NCI-H1436 (cell line): ENCODE measurements around the gene KRTAP2-4.
"Not testable (repeated sequence)": the region's sequence is repeated elsewhere in the genome, so short reads cannot be mapped to it uniquely, and the experiment has no call there.

Experiments
- DNase-seq: peaks from one replicate; lab custom pipeline; 2025; lab: John Stamatoyannopoulos, UW

The KRTAP2-4 gene, protein sequence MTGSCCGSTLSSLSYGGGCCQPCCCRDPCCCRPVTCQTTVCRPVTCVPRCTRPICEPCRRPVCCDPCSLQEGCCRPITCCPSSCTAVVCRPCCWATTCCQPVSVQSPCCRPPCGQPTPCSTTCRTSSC

DNA sequence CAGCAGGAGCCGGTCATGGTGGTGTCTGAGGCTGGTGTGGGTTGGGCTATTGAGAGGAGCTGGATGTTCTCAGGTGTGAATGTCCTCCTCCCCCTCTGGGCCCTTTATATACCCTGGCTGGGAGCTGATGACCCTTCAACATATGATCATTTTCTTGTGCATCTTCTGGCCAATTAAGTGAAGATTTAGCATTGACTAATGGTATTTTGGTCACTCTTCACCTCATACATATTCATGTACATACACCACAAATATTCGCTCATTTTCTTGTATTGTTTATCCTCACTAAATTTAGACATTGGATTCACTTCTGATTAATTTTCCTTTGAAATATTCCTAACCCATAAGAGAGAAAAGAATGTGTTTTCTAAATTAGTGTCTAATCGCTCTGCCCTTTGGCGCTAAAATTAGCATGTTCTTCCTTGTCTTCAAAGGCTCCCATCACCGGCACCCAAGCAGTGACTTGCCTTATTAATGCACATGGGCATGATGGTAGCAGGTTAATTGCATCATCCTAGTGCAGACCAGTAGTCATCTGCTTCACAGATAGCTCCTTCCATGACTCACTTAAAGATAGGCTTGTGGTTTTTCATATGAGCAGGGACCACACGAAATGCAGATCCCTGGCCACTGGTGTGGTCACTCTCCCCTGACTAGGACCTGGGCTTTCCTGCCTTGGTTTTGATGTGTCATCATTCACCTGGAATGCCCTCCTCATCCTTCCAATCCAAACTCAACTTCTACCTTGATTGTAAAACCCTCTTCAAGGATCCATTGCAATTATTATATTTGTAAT is at the start of gene KRTAP2-4:
TSS of gene KRTAP2-4 (minus strand) at position 51 of the 796 bp plus-strand sequence. CDS start at position 17, 34 bp downstream.
- DNase-seq: no peak

DNA sequence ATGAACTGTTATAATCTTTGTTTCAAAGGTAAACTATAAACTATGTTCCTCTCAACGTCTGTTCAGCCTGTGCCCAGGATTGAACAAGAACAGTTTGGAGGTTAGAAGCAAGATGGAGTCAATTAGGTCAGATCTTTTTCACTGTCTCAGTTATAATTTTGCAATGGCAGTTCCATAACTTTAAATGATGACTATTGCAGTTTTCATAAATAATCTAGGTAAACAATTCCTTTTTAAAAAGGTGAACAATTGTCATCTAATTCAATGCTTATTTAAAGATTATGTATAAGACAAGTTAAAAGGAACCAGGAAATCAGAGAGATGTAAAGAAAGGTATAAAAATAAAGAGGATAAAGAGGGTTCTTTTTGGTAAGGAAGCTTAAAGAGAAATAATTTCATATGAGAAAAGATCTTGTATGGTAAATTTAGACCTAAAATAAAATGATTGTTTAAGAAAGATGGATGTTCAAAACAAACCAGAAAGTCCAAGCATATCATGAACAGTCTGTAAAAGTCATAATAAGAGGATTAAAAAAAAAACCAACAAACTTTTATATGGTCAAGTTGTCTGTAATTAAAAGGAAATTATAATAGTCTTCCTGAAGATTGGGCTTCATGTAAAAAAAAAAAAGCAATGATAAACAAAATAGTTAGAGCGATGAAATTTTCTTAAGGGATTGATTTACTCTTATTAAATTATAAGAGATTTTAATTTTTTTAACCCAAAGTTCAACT is 45.6 kb upstream of the KRTAP2-4 start:
- no peak for DNase-seq

DNA sequence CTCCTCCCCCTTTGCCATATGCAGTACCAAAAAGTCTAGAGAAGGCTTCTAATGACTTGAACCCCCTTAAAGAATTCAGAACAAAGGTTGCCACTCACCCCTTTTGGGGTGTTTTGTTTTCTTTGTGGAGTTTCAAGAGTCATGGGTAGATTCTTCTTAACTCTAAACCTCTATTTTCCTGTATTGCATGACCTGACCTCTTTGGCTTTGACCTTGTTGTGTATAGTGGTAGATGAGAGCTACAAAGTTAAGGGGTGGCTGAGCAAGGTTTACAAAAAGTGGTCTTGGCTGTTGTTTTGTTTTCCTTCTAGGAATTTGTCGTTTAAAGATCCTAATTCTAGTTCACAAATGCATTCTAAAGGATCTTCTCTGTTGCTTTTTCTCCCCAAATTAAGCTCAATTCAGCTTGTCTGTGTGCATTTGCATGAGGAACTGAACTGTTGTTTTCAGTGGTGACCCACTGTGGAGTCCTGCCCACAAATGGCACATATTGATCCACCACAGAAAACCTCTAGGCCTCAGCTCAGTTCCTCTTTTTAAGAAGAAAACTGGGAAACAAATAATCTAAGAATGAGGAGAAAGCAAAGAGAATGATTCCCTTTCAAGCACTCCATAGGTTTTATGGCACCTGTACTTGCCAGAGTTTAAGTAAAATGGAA is 43.2 kb upstream of the KRTAP2-4 start:
- not testable (repeated sequence) for DNase-seq

DNA sequence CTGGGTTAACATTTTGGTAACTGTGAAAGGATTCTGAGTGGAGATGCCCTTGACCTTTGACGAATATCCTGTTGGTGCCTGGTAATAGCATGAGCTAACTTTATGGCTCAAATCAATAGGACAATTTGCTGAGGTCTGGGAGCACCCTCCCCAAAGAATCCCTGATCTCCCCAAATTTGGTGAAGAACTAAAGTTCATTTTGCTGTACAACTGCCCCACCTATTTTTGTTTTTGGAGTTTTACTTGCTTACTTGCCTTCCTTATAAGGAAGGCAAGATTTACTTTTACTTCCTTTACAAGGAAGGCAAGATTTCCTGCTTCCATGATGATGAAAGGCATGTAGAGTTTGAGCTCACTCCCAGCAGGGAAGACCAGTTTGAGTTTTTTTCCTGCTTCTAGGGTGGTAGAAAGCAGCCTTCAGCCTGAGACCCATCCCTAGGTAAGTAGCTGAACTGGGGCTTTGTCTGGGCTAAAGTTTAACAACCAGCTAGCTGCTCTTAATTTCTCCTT is 42.3 kb upstream of the KRTAP2-4 start:
- no peak for DNase-seq

DNA sequence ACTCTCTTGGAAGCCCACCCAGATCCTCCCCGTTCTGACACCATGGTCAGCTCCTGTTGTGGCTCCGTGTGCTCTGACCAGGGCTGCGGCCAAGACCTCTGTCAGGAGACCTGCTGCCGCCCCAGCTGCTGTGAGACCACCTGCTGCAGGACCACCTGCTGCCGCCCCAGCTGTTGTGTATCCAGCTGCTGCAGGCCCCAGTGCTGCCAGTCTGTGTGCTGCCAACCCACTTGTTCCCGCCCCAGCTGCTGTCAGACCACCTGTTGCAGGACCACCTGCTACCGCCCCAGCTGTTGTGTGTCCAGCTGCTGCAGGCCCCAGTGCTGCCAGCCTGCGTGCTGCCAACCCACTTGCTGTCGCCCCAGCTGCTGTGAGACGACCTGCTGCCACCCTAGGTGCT is 39.7 kb upstream of the KRTAP2-4 start, which contains the start of gene KRTAP4-9:
TSS of gene KRTAP4-9 (plus strand) at position 43 of the 400 bp plus-strand sequence. CDS start at position 43, 0 bp downstream.
- not testable (repeated sequence) for DNase-seq

DNA sequence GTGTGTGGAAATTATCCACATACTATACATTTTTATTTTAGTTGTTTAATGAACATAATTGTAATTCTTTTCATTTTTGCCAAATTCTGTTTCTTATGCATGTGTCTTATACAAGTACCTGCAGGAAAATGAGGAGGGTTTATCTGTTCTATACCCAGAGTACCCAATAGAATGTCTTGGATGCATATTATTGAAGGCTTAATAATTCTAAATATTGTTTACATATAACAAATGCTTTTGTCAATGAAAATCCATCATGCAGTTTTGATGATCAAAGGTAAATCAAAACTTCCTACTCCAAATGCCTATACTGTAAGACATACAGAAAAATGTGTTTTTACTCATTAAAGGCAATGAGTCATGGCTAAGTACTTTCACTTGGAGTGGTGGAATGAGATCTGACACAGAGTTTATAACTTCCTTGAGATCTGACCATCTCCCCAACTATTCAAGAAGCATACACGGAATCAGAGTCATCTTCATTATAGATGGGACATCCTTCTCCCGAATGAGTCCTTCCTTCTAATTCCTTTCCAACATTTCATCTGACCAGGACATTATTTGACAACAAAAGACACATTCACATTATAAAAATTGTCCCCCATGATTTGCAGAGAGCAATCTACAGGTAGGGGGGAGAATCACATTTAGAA is 38.8 kb upstream of the KRTAP2-4 start:
- DNase-seq: not testable (repeated sequence)

DNA sequence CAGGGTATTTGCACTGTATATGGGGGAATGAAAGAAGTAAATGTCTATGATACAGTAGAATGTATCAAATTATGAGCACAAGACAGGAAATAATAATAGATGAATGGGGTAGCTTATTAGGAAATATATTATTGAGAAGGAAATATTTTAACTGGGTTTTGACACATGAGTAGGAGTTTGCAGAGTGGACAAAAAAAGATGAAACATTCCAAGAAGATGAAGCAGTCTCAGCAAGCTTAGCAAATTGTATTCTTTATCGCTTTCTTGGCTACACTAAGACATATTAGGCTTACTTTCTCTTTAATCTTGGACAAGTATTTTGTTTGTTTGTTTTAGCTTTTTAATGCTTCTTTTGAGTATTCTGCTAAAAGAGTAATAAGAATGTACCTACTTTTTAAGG is 38.2 kb upstream of the KRTAP2-4 start:
- no peak for DNase-seq

DNA sequence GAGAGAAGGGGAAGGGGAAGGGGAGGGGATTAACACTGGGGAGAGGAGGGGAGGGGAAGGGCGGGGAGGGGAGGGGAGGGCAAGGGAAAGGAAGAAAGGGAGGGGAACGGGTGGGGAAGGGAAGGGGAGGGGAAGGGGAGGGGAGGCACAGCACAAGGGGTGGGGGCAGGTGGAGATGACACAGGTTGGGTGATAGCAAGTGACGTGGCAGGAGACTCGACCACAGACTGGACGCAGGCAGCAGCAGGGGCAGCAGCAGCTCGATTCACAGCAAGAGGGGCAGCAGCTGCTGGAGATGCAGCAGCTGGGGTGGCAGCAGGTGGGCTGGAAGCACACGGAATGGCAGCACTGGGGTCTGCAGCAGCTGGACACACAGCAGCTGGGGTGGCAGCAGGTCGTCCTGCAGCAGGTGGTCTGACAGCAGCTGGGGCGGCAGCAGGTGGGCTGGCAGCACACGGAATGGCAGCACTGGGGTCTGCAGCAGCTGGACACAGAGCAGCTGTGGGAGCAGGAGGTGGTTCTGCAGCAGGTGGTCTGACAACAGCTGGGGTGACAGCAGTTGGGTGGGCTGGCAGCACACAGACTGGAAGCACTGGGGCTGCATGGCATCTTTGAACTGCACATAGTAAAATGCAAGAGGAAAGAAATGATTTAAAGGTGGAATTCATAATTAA is 36.0 kb upstream of the KRTAP2-4 start, which contains the start of gene KRTAP4-16:
TSS of gene KRTAP4-16 (minus strand) at position 624 of the 674 bp plus-strand sequence. CDS start at position 624, 0 bp downstream.
- DNase-seq: no peak

DNA sequence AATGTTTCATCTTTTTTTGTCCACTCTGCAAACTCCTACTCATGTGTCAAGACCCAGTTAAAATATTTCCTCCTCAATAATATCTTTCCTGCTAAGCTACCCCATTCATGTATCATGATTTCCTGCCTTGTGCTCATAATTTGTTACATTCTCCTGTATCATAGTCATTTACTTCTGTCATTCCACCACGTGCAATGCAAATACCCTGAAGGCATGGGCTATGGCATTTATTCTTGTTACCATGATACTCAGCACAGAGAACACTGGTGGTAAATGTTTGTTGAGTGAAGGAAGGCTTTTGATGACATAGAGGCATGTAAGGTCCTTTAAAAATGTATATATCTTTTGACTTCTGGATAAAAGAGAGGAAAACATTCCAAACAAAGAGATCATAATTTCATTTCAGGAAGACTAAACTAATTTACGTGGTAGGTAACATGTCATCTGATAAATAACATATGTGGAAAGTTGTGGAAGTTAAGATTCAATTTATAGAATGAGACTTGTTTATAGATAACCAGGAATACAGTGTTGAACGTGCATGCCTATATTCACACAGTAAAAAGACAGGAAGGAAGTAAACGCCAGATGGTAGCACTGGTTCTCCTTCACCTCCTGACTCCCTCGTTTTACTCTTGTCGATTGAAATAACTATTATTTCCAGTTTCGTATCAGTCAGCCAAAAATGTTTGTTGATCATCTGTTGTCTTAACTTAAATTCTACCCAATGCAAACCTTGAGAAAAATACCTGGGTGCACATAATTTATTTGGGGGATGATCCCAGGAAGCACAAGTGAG is 34.2 kb upstream of the KRTAP2-4 start:
- not testable (repeated sequence) for DNase-seq

DNA sequence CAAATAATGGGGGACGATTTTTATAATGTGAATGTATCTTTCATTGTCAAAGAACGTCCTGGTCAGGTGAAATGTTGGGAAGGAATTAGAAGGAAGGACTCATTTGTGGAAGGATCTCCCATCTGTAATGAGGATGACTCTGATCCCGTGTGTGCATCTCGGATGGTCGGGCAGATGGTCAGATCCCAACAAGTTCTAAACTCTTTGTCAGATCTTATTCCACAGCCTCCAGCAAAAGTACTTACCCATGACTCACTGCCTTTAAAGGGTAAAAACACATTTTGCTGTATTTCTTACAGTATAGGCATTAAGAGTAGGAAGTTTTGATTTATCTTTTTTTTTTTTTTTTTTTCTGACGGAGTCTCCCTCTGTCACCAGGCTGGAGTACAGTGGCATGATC is 32.8 kb upstream of the KRTAP2-4 start:
- no peak for DNase-seq

DNA sequence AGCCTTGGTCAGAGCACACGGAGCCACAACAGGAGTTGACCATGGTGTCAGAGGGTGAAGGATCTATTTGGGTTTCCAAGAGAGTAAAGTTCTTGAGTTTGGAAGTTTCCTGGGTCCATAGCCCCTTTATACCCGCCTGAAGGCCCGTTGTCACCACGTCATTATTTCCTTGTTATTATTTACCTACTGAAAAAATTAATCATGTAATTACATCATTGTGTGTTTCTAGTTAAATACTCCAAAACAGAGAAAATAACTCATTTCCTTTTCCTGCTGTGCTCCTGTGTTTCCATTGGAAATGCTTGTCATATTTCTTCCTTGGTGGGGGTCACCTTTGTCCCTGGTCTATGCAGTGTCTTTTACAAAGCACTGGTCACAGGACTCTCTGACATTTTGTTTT is 32.4 kb upstream of the KRTAP2-4 start, which contains the start of gene KRTAP4-8:
TSS of gene KRTAP4-8 (minus strand) at position 101 of the 400 bp plus-strand sequence. CDS start at position 43, 58 bp downstream.
- DNase-seq: no peak

DNA sequence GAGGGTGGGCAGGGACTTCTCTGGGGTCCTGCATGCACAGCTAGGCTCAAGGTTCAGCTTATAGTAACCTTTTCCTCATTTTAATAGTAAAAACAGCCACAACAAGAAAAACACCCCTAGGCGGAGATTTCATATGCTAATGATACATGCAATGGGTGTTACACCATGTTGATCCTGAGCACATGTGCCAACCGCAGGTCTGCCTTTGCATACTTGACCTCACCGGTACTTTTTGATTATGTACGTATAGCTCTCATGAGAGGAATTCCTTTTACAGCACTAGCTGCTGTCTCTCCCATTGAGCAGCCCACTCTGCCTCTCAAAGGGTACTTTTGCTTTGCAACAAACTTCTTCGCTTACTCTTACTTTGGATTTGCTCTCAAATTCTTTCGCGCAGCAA is 30.4 kb upstream of the KRTAP2-4 start:
- DNase-seq: no peak

DNA sequence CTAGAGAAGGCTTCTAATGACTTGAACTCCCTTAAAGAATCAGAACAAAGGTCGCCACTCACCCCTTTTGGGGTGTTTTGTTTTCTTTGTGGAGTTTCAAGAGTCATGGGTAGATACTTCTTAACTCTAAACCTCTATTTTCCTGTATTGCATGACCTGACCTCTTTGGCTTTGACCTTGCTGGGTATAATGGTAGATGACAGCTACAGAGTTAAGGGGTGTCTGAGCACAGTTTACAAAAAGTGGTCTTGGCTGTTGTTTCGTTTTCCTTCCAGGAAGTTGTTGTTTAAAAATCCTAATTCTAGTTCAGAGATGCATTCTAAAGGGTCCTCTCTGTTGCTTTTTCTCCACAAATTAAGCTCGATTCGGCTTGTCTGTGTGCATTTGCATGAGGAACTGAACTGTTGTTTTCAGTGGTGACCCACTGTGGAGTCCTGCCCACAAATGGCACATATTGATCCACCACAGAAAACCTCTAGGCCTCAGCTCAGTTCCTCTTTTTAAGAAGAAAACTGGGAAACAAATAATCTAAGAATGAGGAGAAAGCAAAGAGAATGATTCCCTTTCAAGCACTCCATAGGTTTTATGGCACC is 23.2 kb upstream of the KRTAP2-4 start:
- DNase-seq: not testable (repeated sequence)

DNA sequence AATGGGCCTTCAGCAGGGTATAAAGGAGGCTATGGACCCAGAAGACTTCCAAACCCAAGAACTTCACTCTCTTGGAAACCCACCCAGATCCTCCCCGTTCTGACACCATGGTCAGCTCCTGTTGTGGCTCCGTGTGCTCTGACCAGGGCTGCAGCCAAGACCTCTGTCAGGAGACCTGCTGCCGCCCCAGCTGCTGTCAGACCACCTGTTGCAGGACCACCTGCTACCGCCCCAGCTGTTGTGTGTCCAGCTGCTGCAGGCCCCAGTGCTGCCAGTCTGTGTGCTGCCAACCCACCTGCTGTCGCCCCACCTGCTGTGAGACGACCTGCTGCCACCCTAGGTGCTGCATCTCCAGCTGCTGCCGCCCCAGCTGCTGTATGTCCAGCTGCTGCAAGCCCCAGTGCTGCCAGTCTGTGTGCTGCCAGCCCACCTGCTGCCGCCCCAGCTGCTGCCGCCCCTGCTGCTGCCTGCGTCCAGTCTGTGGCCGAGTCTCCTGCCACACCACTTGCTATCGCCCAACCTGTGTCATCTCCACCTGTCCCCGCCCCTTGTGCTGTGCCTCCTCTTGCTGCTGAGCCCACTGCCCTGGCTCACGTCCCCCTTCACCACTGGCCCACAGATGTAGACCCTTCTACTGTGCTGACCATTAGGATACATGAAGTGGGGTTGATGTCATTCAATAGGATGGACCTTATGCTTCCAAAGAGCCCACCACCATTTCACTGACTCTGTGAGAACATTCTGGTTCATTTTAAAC is 18.6 kb upstream of the KRTAP2-4 start, which contains the start of gene KRTAP4-7:
TSS of gene KRTAP4-7 (plus strand) at position 51 of the 757 bp plus-strand sequence. CDS start at position 108, 57 bp downstream.
- not testable (repeated sequence) for DNase-seq

DNA sequence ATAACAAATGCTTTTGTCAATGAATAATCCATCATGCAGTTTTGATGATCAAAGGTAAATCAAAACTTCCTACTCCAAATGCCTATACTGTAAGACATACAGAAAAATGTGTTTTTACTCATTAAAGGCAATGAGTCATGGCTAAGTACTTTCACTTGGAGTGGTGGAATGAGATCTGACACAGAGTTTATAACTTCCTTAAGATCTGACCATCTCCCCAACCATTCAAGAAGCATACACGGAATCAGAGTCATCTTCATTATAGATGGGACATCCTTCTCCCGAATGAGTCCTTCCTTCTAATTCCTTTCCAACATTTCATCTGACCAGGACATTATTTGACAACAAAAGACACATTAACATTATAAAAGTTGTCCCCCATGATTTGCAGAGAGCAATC is 17.7 kb upstream of the KRTAP2-4 start:
- not testable (repeated sequence) for DNase-seq

DNA sequence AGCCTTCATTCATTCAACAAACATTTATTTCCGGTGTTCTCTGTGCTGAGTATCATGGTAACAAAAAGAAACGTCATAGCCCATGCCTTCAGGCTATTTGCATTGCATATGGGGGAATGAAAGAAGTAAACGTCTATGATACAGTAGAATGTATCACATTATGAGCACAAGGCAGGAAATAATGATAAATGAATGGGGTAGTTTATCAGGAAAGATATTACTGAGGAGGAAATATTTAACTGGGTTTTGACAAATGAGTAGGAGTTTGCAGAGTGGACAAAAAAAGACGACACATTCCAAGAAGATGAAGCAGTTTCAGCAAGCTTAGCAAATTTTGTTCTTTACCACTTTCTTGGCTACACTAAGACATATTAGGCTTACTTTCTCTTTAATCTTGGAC is 16.9 kb upstream of the KRTAP2-4 start:
- no peak for DNase-seq

DNA sequence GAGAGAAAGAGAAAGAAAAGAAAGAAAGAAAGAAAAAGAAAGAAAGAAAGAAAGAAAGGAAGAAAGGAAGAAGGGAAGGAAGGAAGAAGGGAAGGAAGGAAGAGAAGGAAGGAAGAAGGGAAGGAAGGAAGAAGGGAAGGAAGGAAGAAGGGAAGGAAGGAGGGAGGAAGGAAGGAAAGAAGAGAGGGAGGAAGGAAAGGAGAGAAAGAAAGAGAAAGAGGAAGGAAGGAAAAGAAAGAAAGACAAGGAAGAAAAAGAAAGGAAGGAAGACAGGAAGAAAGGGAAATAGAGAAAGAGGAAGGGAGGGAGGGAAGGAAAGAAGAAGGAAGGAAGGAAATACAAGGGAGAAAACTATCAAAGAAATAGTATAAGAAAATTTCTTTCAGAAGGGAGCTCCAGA is 11.1 kb upstream of the KRTAP2-4 start:
- no peak for DNase-seq

DNA sequence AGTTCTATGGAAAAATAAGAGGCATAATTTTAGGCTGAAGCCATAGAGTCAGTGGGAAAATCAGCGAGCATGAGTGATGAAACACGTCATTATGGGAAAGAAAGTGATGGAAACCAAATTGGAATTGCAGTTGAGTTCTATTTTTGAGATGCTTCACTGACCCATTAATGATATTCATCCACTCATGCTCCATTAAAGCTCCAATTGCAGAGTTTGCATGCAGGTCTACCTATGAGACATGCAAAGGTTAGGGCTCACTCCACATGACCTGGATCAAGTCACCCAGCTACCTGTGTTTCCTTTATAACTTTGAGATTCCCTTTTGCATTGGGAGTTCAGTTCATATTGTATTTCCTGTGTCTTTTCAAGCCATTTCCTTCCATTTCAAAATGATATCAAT is 8.0 kb upstream of the KRTAP2-4 start:
- no peak for DNase-seq
